A549 (cell line): ENCODE results near the gene ZNF407. TPM values are rescaled to one million over a fixed set of nuclear protein-coding genes. Genes with fewer than 3 reads are reported as not detected.

Experiments
- ATAC-seq, 2 experiments: fragments of 200-7000 bp in 1 of 2; fragments of >200 bp in 1 of 2; cut with Nextera tagmentation in 1 of 2; cut with Tn5 transposase in 1 of 2; 3 replicates each; pipeline versions ENCODE4 v1.8.0 to v1.9.1; 2018 to 2020; ENCODE audit warnings: mild to moderate bottlenecking in 1 of 2, moderate library complexity in 1 of 2
- CTCF ChIA-PET: fragments of 300-600 bp; sonication (Branson Sonifier 250); formaldehyde crosslinking; extraction: SDS; loops from one replicate; lab custom pipeline; 2021; ENCODE audit warnings: antibody characterized with exemption, inconsistent platforms; lab: Yijun Ruan, JAX
- POLR2A ChIA-PET: fragments of 350-600 bp; formaldehyde crosslinking; extraction: SDS; loops from one replicate; lab custom pipeline; 2021; ENCODE audit warnings: antibody characterized with exemption, inconsistent platforms; lab: Yijun Ruan, JAX
- DNase-seq, 2 experiments: peaks; one replicate each; pipeline versions ENCODE4 v3.0.0 to v3.0.0-alpha.2; 2011 to 2016; ENCODE audit warnings: low read depth in 1 of 2, low spot score in 1 of 2
- FAIRE-seq: peaks from 2 replicates; lab custom pipeline; 2011; peaks lifted over from hg19 to GRCh38; lab: Jason Lieb, UNC
- H3K27ac ChIP-seq, 2 experiments: fragments of >200 bp; sonication (Bioruptor Twin); formaldehyde crosslinking; 3 replicates each; pipeline ENCODE4 v1.5.1; 2016 to 2017
- H3K4me1 ChIP-seq: fragments of >200 bp; sonication (Bioruptor Twin); formaldehyde crosslinking; 3 replicates; pipeline ENCODE4 v1.6.1; 2016
- H3K4me2 ChIP-seq: fragments of >200 bp; sonication (Bioruptor Twin); formaldehyde crosslinking; 3 replicates; pipeline ENCODE4 v1.6.1; 2016
- H3K4me3 ChIP-seq: fragments of >200 bp; sonication (Bioruptor Twin); formaldehyde crosslinking; 3 replicates; pipeline ENCODE4 v1.5.1; 2016
- H3K9me3 ChIP-seq: fragments of >200 bp; sonication (Bioruptor Twin); formaldehyde crosslinking; 3 replicates; pipeline ENCODE4 v1.6.1; 2016
- BCL3 ChIP-seq: fragments of >200 bp; sonication (Bioruptor Twin); formaldehyde crosslinking; IDR thresholded peaks from 3 replicates; pipeline ENCODE4 v1.6.1; 2016
- CBX8 ChIP-seq: fragments of 200-600 bp; sonication (generic); IDR thresholded peaks from 2 replicates; pipeline ENCODE4 v1.6.1; 2016
- EHMT2 ChIP-seq: fragments of 200-600 bp; sonication (generic); IDR thresholded peaks from 2 replicates; pipeline ENCODE4 v1.6.1; 2016; ENCODE audit warnings: antibody characterized with exemption, low read depth, mild to moderate bottlenecking, moderate library complexity
- ELK1 ChIP-seq: fragments of 150-350 bp; IDR thresholded peaks from 2 replicates; pipeline ENCODE4 v1.6.1; 2014; ENCODE audit warnings: low read depth, mild to moderate bottlenecking, low read length
- ESRRA ChIP-seq: fragments of 150-350 bp; IDR thresholded peaks from 2 replicates; pipeline ENCODE4 v1.6.1; 2014; ENCODE audit warnings: mild to moderate bottlenecking, low read length, borderline replicate concordance
- FOSL2 ChIP-seq, 2 experiments: fragments of 450-650 bp in 1 of 2; fragments of >200 bp in 1 of 2; sonication (Bioruptor Twin) in 1 of 2; formaldehyde crosslinking; IDR thresholded peaks; 2 replicates each; pipeline versions ENCODE4 v1.5.0 to v1.6.1; 2016 to 2020; ENCODE audit warnings: mild to moderate bottlenecking in 1 of 2, moderate library complexity in 1 of 2
- HMGXB4 ChIP-seq: fragments of 250-450 bp; sonication (Bioruptor Pico); IDR thresholded peaks from 2 replicates; pipeline ENCODE4 v1.5.0; 2021; ENCODE audit warnings: mild to moderate bottlenecking, moderate library complexity, borderline replicate concordance
- HOXB13 ChIP-seq: fragments of 250-450 bp; sonication (Bioruptor Pico); IDR thresholded peaks from 2 replicates; pipeline ENCODE4 v1.5.0; 2020; ENCODE audit warnings: low read depth, mild to moderate bottlenecking, moderate library complexity
- HOXB5 ChIP-seq: fragments of 250-450 bp; sonication (Bioruptor Pico); IDR thresholded peaks from 2 replicates; pipeline ENCODE4 v1.5.0; 2020; ENCODE audit warnings: mild to moderate bottlenecking, moderate library complexity
- KDM1A ChIP-seq: fragments of 200-600 bp; sonication (generic); IDR thresholded peaks from 2 replicates; pipeline ENCODE4 v1.6.1; 2016; ENCODE audit warnings: low read depth, mild to moderate bottlenecking
- KDM5A ChIP-seq: fragments of 200-600 bp; sonication (generic); IDR thresholded peaks from 2 replicates; pipeline ENCODE4 v1.6.1; 2016; ENCODE audit warnings: antibody characterized with exemption, mild to moderate bottlenecking
- MAFK ChIP-seq: fragments of 450-650 bp; IDR thresholded peaks from 2 replicates; pipeline ENCODE4 v1.6.1; 2014; ENCODE audit not compliant: partially characterized antibody
- MAX ChIP-seq: IDR thresholded peaks from 2 replicates; pipeline ENCODE4 v1.6.1; 2012
- NPAS2 ChIP-seq: fragments of 250-450 bp; sonication (Bioruptor Pico); IDR thresholded peaks from 2 replicates; pipeline ENCODE4 v1.8.0; 2022; ENCODE audit warnings: mild to moderate bottlenecking, moderate library complexity, borderline replicate concordance
- PBX3 ChIP-seq: IDR thresholded peaks from 2 replicates; pipeline ENCODE4 v1.6.1; 2012
- PHF8 ChIP-seq: fragments of 200-600 bp; sonication (generic); IDR thresholded peaks from 2 replicates; pipeline ENCODE4 v1.6.1; 2016; ENCODE audit warnings: low read depth, mild to moderate bottlenecking, antibody characterized with exemption, moderate library complexity, borderline replicate concordance
- POLR2A ChIP-seq: IDR thresholded peaks from 2 replicates; pipeline ENCODE4 v1.6.1; 2012; ENCODE audit warnings: mild to moderate bottlenecking, low read length
- RARB ChIP-seq: fragments of 250-450 bp; sonication (Bioruptor Pico); IDR thresholded peaks from 2 replicates; pipeline ENCODE4 v1.8.0; 2021; ENCODE audit warnings: mild to moderate bottlenecking, moderate library complexity
- RCOR1 ChIP-seq: fragments of 150-350 bp; IDR thresholded peaks from 2 replicates; pipeline ENCODE4 v1.6.1; 2014; ENCODE audit warnings: antibody characterized with exemption, low read length, low read depth
- RNF2 ChIP-seq: fragments of 200-600 bp; sonication (generic); IDR thresholded peaks from 2 replicates; pipeline ENCODE4 v1.6.1; 2016; ENCODE audit warnings: low read depth, mild to moderate bottlenecking, antibody characterized with exemption, moderate library complexity, borderline replicate concordance
- ZC3H11A ChIP-seq: fragments of 450-650 bp; IDR thresholded peaks from 2 replicates; pipeline ENCODE4 v1.6.1; 2014; ENCODE audit warnings: antibody characterized with exemption, mild to moderate bottlenecking
- ZFP36 ChIP-seq: fragments of 450-650 bp; IDR thresholded peaks from 2 replicates; pipeline ENCODE4 v1.6.1; 2014; ENCODE audit warnings: borderline replicate concordance; ENCODE audit not compliant: partially characterized antibody
- whole genome bisulfite sequencing: methylation state at CpG from one replicate; pipeline ENCODE4 v1.1.6; 2017; ENCODE audit errors: missing lambda C conversion rate; 5-methylcytosine and 5-hydroxymethylcytosine counted together
- polyA plus RNA-seq, 4 experiments: library from polyadenylated mRNA; depleted of rRNA in 3 of 4; stranded (reverse); fragments of >200 nt; fragmentation: RNase III in 1 of 4; extraction: RNeasy Plus Mini Kit Qiagen cat#74134 plus additional on column Dnase treatment in 1 of 4; gene quantifications; 2 replicates in 3 of 4; 3 replicates in 1 of 4; pipeline ENCODE4 v1.2.3, GENCODE V29; 2011 to 2017

Gene ZNF407
- polyA plus RNA-seq, 2 of the 4 experiments (the other 2 are of a cell fraction) = 2.5 to 3.0 TPM

GRCh38 chr18:75023473-75023872 lies 425.8 kb downstream of the ZNF407 start (continued):
- no peak for TF ChIP-seq HMGXB4 (CRISPR knock-in tag)
- TF ChIP-seq POLR2A = no peak
- TF ChIP-seq FOSL2 (IDR thresholded peaks at IDR 0.05) = no peak
- no peak for TF ChIP-seq FOSL2 (CRISPR knock-in tag; IDR thresholded peaks at IDR 0.05)
- no peak for TF ChIP-seq RNF2
- TF ChIP-seq CBX8 = no peak
- TF ChIP-seq NPAS2 = no peak
- TF ChIP-seq ZC3H11A = no peak
- TF ChIP-seq KDM5A = no peak

GRCh38 chr18:75024871-75025270 lies 427.2 kb downstream of the ZNF407 start:
- H3K9me3 ChIP-seq = no peaks in the 10 kb centered on the region
- FAIRE-seq (no peak), ATAC-seq (no peak), DNase-seq (no peak)
- no peak overlapping the region for H3K27ac ChIP-seq
- no peak overlapping the region for H3K4me2 ChIP-seq
- no peak for TF ChIP-seq EHMT2
- TF ChIP-seq HMGXB4 (CRISPR knock-in tag) = no peak
- no peak for TF ChIP-seq BCL3
- no peak for TF ChIP-seq PBX3
- no peak for TF ChIP-seq ESRRA
- TF ChIP-seq CBX8 = no peak
- WGBS = 85% methylated on average over 8 of the region's 8 CpGs
- no peaks in the 10 kb centered on the region for H3K4me1 ChIP-seq
- H3K4me3 ChIP-seq = no peak overlapping the region
- ChIA-PET POLR2A (no interaction called here), CTCF (interaction anchor here (1.4 kb wide), 1 partner anchor 17 kb away, joined by 3 read pairs; no protein-coding TSS in a partner anchor)

- Histone ChIP-seq H3K9me3 (no peaks in the 10 kb centered on the region), H3K4me3 (no peak overlapping the region), H3K4me2 (no peak overlapping the region), H3K27ac (no peak overlapping the region), H3K4me1 (no peaks in the 10 kb centered on the region)
- FAIRE-seq (no peak), DNase-seq (no peak), ATAC-seq (no peak)
- ChIA-PET POLR2A (no interaction called here), CTCF (interaction anchor here (1.4 kb wide), 1 partner anchor 16 kb away, joined by 3 read pairs; no protein-coding TSS in a partner anchor)
- 86% methylated on average over 2 of the region's 2 CpGs for WGBS
- TF ChIP-seq KDM1A = no peak
- TF ChIP-seq PBX3 = no peak
- TF ChIP-seq ELK1 = no peak
- TF ChIP-seq HOXB5 (CRISPR knock-in tag) = no peak
- no peak for TF ChIP-seq ESRRA
- no peak for TF ChIP-seq MAFK
- TF ChIP-seq RARB (CRISPR knock-in tag) = no peak
- TF ChIP-seq ZFP36 = no peak
- no peak for TF ChIP-seq PHF8
- TF ChIP-seq HOXB13 = no peak
- no peak for TF ChIP-seq EHMT2
- TF ChIP-seq RCOR1 = no peak
- TF ChIP-seq MAX = no peak
- no peak for TF ChIP-seq BCL3
- TF ChIP-seq RNF2 = no peak
These were observed 427.9 kb downstream of the ZNF407 start for GRCh38 chr18:75025573-75025972.
